Smooth muscle cell (in vitro differentiated cells): ENCODE measurements around the gene DRAP1. TPM values are rescaled to one million over a fixed set of nuclear protein-coding genes. Genes with fewer than 3 reads are reported as not detected.

Source experiments
- DNase-seq: peaks from one replicate; lab custom pipeline; 2025; ENCODE audit not compliant: unreplicated experiment; lab: John Stamatoyannopoulos, UW
- H2AFZ ChIP-seq: fragments of 200-600 bp; sonication (generic); 2 replicates; pipeline ENCODE4 v1.6.0; 2016; ENCODE audit warnings: antibody characterized with exemption, low read depth, mild to moderate bottlenecking
- H3F3A ChIP-seq: fragments of 200-600 bp; sonication (generic); 2 replicates; pipeline ENCODE4 v1.6.0; 2017; ENCODE audit warnings: antibody characterized with exemption, low read depth
- H3K27ac ChIP-seq: fragments of 200-600 bp; sonication (generic); 2 replicates; pipeline ENCODE4 v1.5.1; 2016; ENCODE audit warnings: low read depth, mild to moderate bottlenecking
- H3K27me3 ChIP-seq: fragments of 200-600 bp; sonication (generic); 2 replicates; pipeline ENCODE4 v1.6.1; 2016; ENCODE audit warnings: low read depth, mild to moderate bottlenecking
- H3K36me3 ChIP-seq: fragments of 200-600 bp; sonication (generic); 2 replicates; pipeline ENCODE4 v1.5.1; 2016; ENCODE audit warnings: low read depth
- H3K4me1 ChIP-seq: fragments of 200-600 bp; sonication (generic); 2 replicates; pipeline ENCODE4 v1.5.1; 2016; ENCODE audit warnings: low read depth
- H3K4me2 ChIP-seq: fragments of 200-600 bp; sonication (generic); 2 replicates; pipeline ENCODE4 v1.6.0; 2016; ENCODE audit warnings: mild to moderate bottlenecking
- H3K4me3 ChIP-seq: fragments of 200-600 bp; sonication (generic); 2 replicates; pipeline ENCODE4 v1.5.1; 2016; ENCODE audit warnings: mild to moderate bottlenecking
- H3K79me2 ChIP-seq: fragments of 200-600 bp; sonication (generic); 2 replicates; pipeline ENCODE4 v1.6.0; 2016; ENCODE audit warnings: low read depth, mild to moderate bottlenecking
- H3K9ac ChIP-seq: fragments of 200-600 bp; sonication (generic); 2 replicates; pipeline ENCODE4 v1.6.0; 2016; ENCODE audit warnings: low read depth
- H3K9me3 ChIP-seq: fragments of 200-600 bp; sonication (generic); replicated peaks from 2 replicates; pipeline ENCODE4 v1.5.1; 2016; ENCODE audit warnings: low read depth
- H4K20me1 ChIP-seq: fragments of 200-600 bp; sonication (generic); 2 replicates; pipeline ENCODE4 v1.6.0; 2016; ENCODE audit warnings: low read depth
- WGBS: methylation state at CpG from one replicate; pipeline ENCODE4 v1.1.7; 2016; ENCODE audit warnings: low lambda C conversion rate; 5-methylcytosine and 5-hydroxymethylcytosine counted together
- polyA plus RNA-seq: library from polyadenylated mRNA; unstranded; fragments of >200 nt; fragmentation: Nextera tagmentation; extraction: Ambion mirVana; gene quantifications from 2 replicates; pipeline ENCODE4 v1.2.1, GENCODE V29; 2016
- total RNA-seq: library from RNA; depleted of rRNA; stranded (reverse); fragments of >200 nt; gene quantifications from 2 replicates; pipeline ENCODE4 v1.2.3, GENCODE V29; 2014
- TF ChIP-seq, protein P1 (sequence below): fragments of 200-600 bp; sonication (generic); IDR thresholded peaks from 2 replicates; pipeline ENCODE4 v1.5.1; 2017; ENCODE audit warnings: borderline replicate concordance, mild to moderate bottlenecking, antibody characterized with exemption; ENCODE audit not compliant: insufficient read depth, poor library complexity, severe bottlenecking

DRAP1 gene
- total and polyA plus RNA-seq, 2 experiments from 2014 or later, result 79.3 to 278 TPM

DNA sequence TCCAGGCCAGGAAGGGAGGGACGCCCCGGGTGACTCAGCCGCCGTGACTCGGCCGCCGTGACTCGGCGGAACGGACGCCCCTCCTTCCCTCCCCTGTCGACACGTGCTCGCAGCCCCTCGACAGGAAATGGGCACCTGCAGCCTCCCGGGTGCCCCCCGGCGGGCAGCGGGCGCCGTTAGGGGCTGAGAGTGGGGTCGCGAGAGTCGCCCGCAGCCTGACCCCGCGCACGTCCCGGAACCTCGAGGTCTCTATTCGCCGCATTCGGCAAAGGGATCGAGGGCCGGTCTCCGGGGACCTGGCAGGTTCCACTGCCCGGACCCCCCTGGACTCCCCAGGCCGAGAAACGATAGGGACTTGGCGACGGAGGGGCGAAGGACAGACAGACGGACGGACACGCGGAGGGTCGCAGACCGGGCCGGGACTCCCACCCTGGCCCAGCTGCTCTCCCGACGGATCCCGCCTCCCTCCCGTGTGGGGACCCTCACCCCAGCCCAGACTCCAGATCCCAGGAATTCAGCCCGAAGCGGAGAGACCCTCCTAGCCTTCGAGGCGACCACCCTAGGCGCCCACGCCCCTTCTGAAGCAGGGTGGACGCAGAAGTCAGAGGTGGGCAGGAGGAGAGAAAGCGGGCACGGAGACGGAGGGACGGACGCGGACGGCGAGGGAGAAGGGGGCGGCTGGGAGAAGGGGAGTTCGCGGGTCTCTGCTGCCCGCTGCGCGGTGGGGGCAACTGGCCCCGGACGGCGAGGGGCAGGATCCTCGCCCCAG is 19.7 kb upstream of the DRAP1 start:
- H2AFZ ChIP-seq, result no peak overlapping the region
- peak; percentile 44 for DNase-seq

DNA sequence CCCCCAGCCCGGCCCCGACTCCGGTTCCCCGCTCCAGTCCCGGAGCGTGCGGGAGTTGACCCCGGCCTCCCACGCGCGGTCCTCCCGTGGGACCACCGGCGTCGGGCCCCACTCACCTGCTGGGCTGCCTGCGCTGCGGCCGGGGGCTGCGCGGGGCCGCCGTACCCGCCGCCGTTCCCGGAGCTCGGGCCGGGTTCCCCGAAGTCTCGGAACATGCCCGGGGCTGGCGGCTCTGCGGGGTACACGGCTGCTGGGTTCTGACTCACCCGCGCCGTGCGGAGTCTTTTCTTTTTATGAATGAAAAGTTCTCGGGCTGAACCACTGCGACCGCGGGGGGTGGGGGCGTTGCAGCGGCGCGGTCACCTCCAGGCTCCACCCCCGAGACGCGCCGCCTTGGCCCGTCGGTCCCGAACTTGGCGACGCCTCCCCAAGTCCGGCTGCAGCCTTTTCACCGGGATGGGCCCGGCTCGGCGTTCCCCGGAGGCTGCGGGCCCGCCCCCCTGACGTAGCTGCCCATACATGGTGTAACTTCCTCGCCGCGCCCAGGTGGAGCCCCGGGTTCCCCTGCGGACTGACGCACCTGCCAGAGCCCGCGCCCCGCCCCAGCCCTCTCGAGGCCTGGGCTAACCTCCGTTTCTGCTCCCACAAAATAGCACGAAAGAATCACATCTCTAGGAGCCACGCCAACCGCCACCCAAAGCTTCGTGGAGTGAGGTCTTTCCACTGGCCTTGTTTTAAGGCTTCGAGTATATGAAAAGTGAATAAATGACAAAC is 18.9 kb upstream of the DRAP1 start, which contains the start of gene FOSL1:
TSS of gene FOSL1 (minus strand) at position 264 of the 774 bp plus-strand sequence. CDS start at position 215, 49 bp downstream.
- DNase-seq, result peak; percentile 74

More for the DNA sequence above, 19.7 kb upstream of the DRAP1 start:
- peaks cover 25% of the 10 kb centered on the region for H3K4me1 ChIP-seq
- H3K4me2 ChIP-seq, result peak overlapping the region; percentile 99
- 2% methylated on average over 68 of the region's 78 CpGs for WGBS
- peak overlapping the region; percentile 89 for H3K4me3 ChIP-seq
- no peaks in the 10 kb centered on the region for H3K36me3 ChIP-seq
- H3K9ac ChIP-seq, result peak overlapping the region; percentile 99
- no peaks in the 10 kb centered on the region for H3K9me3 ChIP-seq
- peak overlapping the region; percentile 82 for H3K27ac ChIP-seq
- TF ChIP-seq, protein P1, sequence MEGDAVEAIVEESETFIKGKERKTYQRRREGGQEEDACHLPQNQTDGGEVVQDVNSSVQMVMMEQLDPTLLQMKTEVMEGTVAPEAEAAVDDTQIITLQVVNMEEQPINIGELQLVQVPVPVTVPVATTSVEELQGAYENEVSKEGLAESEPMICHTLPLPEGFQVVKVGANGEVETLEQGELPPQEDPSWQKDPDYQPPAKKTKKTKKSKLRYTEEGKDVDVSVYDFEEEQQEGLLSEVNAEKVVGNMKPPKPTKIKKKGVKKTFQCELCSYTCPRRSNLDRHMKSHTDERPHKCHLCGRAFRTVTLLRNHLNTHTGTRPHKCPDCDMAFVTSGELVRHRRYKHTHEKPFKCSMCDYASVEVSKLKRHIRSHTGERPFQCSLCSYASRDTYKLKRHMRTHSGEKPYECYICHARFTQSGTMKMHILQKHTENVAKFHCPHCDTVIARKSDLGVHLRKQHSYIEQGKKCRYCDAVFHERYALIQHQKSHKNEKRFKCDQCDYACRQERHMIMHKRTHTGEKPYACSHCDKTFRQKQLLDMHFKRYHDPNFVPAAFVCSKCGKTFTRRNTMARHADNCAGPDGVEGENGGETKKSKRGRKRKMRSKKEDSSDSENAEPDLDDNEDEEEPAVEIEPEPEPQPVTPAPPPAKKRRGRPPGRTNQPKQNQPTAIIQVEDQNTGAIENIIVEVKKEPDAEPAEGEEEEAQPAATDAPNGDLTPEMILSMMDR, result peak; percentile 4
- peaks cover 26% of the 10 kb centered on the region for H3F3A ChIP-seq
- H3K79me2 ChIP-seq, result peaks cover 49% of the 10 kb centered on the region
- H3K27me3 ChIP-seq, result no peaks in the 10 kb centered on the region
- peaks cover 41% of the 10 kb centered on the region for H4K20me1 ChIP-seq

GRCh38 chr11:65900899-65901180 is 18.4 kb upstream of the DRAP1 start:
- Histone ChIP-seq H3K36me3 (no peaks in the 10 kb centered on the region), H3K27ac (peak overlapping the region; percentile 82)

More for the DNA sequence above, 18.9 kb upstream of the DRAP1 start, which contains the start of gene FOSL1:
- Histone ChIP-seq H3K27ac (peak within 1 kb of the TSS; percentile 82), H3K4me2 (peak within 1 kb of the TSS; percentile 99), H4K20me1 (peaks cover 35% of the 10 kb centered on the region), H3K36me3 (no peaks in the 10 kb centered on the region), H3K79me2 (peaks cover 41% of the 10 kb centered on the region), H2AFZ (no peak within 1 kb of the TSS), H3K4me1 (peaks cover 25% of the 10 kb centered on the region), H3F3A (peaks cover 26% of the 10 kb centered on the region), H3K9me3 (no peaks in the 10 kb centered on the region), H3K9ac (peak within 1 kb of the TSS; percentile 99), H3K4me3 (peak within 1 kb of the TSS; percentile 89), H3K27me3 (no peaks in the 10 kb centered on the region)
- TF ChIP-seq, protein P1, result no peak
- WGBS, result 5% methylated on average over 50 of the region's 80 CpGs

More at GRCh38 chr11:65900899-65901180, 18.4 kb upstream of the DRAP1 start:
- H3K9ac ChIP-seq, result peak overlapping the region; percentile 99
- H3K4me1 ChIP-seq, result peaks cover 25% of the 10 kb centered on the region
- no peaks in the 10 kb centered on the region for H3K9me3 ChIP-seq
- 80% methylated on average over 11 of the region's 11 CpGs for WGBS
- peaks cover 30% of the 10 kb centered on the region for H4K20me1 ChIP-seq
- H3K4me3 ChIP-seq, result peak overlapping the region; percentile 89
- H3K4me2 ChIP-seq, result peak overlapping the region; percentile 99
- TF ChIP-seq, protein P1, result no peak
- peaks cover 36% of the 10 kb centered on the region for H3K79me2 ChIP-seq
- H2AFZ ChIP-seq, result no peak overlapping the region
- H3K27me3 ChIP-seq, result no peaks in the 10 kb centered on the region
- DNase-seq, result no peak
- H3F3A ChIP-seq, result peaks cover 26% of the 10 kb centered on the region
